Fibroblast of skin of right biceps (primary cell): ENCODE results near the gene USP24.
A peak's percentile ranks its signal among the peaks of the same experiment; 100 is the strongest.

Experiments
- DNase-seq: peaks from one replicate; pipeline ENCODE4 v3.0.0-alpha.2; 2013

Gene USP24

GRCh38 chr1:55064861-55065263 lies 150.3 kb downstream of the USP24 start:
- peak; percentile 39 for DNase-seq

GRCh38 chr1:55064071-55064581 lies 151.0 kb downstream of the USP24 start:
- no peak for DNase-seq

GRCh38 chr1:55063577-55063942 lies 151.6 kb downstream of the USP24 start:
- DNase-seq, result no peak

GRCh38 chr1:55062801-55063576 lies 152.2 kb downstream of the USP24 start:
- DNase-seq, result no peak

- DNase-seq, result no peak
Observed at GRCh38 chr1:55061706-55062321, 153.3 kb downstream of the USP24 start.

GRCh38 chr1:55061000-55061705 lies 154.0 kb downstream of the USP24 start:
- DNase-seq, result no peak

GRCh38 chr1:55060133-55060999 lies 154.8 kb downstream of the USP24 start:
- no peak for DNase-seq

GRCh38 chr1:55059302-55060132 lies 155.6 kb downstream of the USP24 start:
- DNase-seq, result no peak

- no peak for DNase-seq
Observed at GRCh38 chr1:55057956-55058298, 157.2 kb downstream of the USP24 start.

- no peak for DNase-seq
Observed at GRCh38 chr1:55057270-55057955, 157.8 kb downstream of the USP24 start.

- no peak for DNase-seq
Observed at GRCh38 chr1:55056632-55056992, 158.6 kb downstream of the USP24 start.

GRCh38 chr1:55055951-55056631 lies 159.1 kb downstream of the USP24 start:
- no peak for DNase-seq

- no peak for DNase-seq
Observed at GRCh38 chr1:55055084-55055882, 159.9 kb downstream of the USP24 start.

- no peak for DNase-seq
Observed at GRCh38 chr1:55054396-55054795, 160.8 kb downstream of the USP24 start.

- DNase-seq, result no peak
Observed at GRCh38 chr1:55053265-55053954, 161.8 kb downstream of the USP24 start.

GRCh38 chr1:55052221-55053142 lies 162.7 kb downstream of the USP24 start:
- no peak for DNase-seq

GRCh38 chr1:55051621-55052020 lies 163.5 kb downstream of the USP24 start:
- no peak for DNase-seq

- DNase-seq, result no peak
Observed at GRCh38 chr1:55051169-55051568, 164.0 kb downstream of the USP24 start.
